NB4 (cell line): ENCODE results near the gene HOXB6.

Source experiments
- DNase-seq: peaks from one replicate; pipeline ENCODE4 v3.0.0; 2010; ENCODE audit warnings: low read depth
- H3K4me3 ChIP-seq: one replicate; pipeline ENCODE4 v1.5.1; 2011; ENCODE audit warnings: mild to moderate bottlenecking, low read depth, low read length, moderate library complexity
- CTCF ChIP-seq: IDR thresholded peaks from one replicate; pipeline ENCODE4 v1.5.1; 2012; ENCODE audit warnings: low read depth, low read length
- MAX ChIP-seq: IDR thresholded peaks from 2 replicates; pipeline ENCODE4 v1.6.1; 2011; ENCODE audit warnings: low read depth, low read length
- MYC ChIP-seq: IDR thresholded peaks from 2 replicates; pipeline ENCODE4 v1.6.1; 2011; ENCODE audit warnings: low read depth, low read length
- POLR2A ChIP-seq: IDR thresholded peaks from 2 replicates; pipeline ENCODE4 v1.6.1; 2011; ENCODE audit warnings: mild to moderate bottlenecking; ENCODE audit not compliant: insufficient read length; ENCODE audit errors: extremely low read depth

HOXB6 gene

GRCh38 chr17:48641541-48642058 is 36.8 kb upstream of the HOXB6 start:
- TF ChIP-seq CTCF (no peak), MYC (no peak), MAX (no peak), POLR2A (no peak)
- DNase-seq: no peak
- no peak overlapping the region for H3K4me3 ChIP-seq

GRCh38 chr17:48640858-48641180 is 36.0 kb upstream of the HOXB6 start:
- H3K4me3 ChIP-seq: no peak overlapping the region
- TF ChIP-seq POLR2A (no peak), MYC (no peak), MAX (no peak), CTCF (no peak)
- DNase-seq: no peak

- no peak overlapping the region for H3K4me3 ChIP-seq
- TF ChIP-seq CTCF (no peak), MAX (no peak), MYC (no peak), POLR2A (no peak)
Observed at GRCh38 chr17:48639982-48640857, 35.4 kb upstream of the HOXB6 start.

GRCh38 chr17:48639136-48639535 is 34.4 kb upstream of the HOXB6 start:
- H3K4me3 ChIP-seq: no peak overlapping the region
- DNase-seq: no peak
- TF ChIP-seq MAX: no peak
- TF ChIP-seq CTCF: no peak
- no peak for TF ChIP-seq MYC
- TF ChIP-seq POLR2A: no peak

More at GRCh38 chr17:48639982-48640857, 35.4 kb upstream of the HOXB6 start:
- no peak for DNase-seq

GRCh38 chr17:48637323-48638260 is 32.8 kb upstream of the HOXB6 start:
- H3K4me3 ChIP-seq: no peak overlapping the region
- TF ChIP-seq MAX: no peak
- no peak for TF ChIP-seq MYC
- TF ChIP-seq POLR2A: no peak
- TF ChIP-seq CTCF: no peak
- DNase-seq: no peak
